ENCODE results near the gene PIWIL4.

Gene PIWIL4

GRCh38 chr11:94668212-94668793, 101.1 kb downstream of the PIWIL4 start:
- H3K36me3 ChIP-seq: no peaks in the 10 kb centered on the region

GRCh38 chr11:94669023-94669422, 101.9 kb downstream of the PIWIL4 start:
- no peaks in the 10 kb centered on the region for H4K20me1 ChIP-seq

More at GRCh38 chr11:94668212-94668793, 101.1 kb downstream of the PIWIL4 start:
- Histone ChIP-seq H3K9me3 (peaks cover 29% of the 10 kb centered on the region), H3K4me1 (no peaks in the 10 kb centered on the region), H3K27ac (no peak overlapping the region), H3K9ac (no peak overlapping the region), H3K27me3 (no peaks in the 10 kb centered on the region), H3K4me2 (no peak overlapping the region), H4K20me1 (no peaks in the 10 kb centered on the region), H3K4me3 (no peak overlapping the region)
- no peak for TF ChIP-seq Cebpa-rat (IDR thresholded peaks at IDR 0.05)

More at GRCh38 chr11:94669023-94669422, 101.9 kb downstream of the PIWIL4 start:
- no peak for TF ChIP-seq Cebpa-rat (IDR thresholded peaks at IDR 0.05)
- no peak overlapping the region for H3K27ac ChIP-seq
- no peaks in the 10 kb centered on the region for H3K36me3 ChIP-seq
- no peaks in the 10 kb centered on the region for H3K4me1 ChIP-seq
- no peak overlapping the region for H3K4me2 ChIP-seq
- no peaks in the 10 kb centered on the region for H3K27me3 ChIP-seq
- peaks cover 30% of the 10 kb centered on the region for H3K9me3 ChIP-seq
- no peak overlapping the region for H3K9ac ChIP-seq
- no peak overlapping the region for H3K4me3 ChIP-seq
